Posterior cingulate gyrus (tissue), 11 donors: ENCODE results near the gene BHLHA9.

Source experiments
- DNase-seq, 10 donors: peaks; one replicate each; pipeline versions ENCODE4 v3.0.0 to v3.0.0-alpha.2; 2020 to 2021; ENCODE audit warnings: mixed read lengths in 3 of 10
- intact Hi-C: fragments of 100-400 bp; cut with DNase I; formaldehyde crosslinking; loops from one replicate; pipeline ENCODE4 v1.15.1; 2023

The BHLHA9 gene

DNA sequence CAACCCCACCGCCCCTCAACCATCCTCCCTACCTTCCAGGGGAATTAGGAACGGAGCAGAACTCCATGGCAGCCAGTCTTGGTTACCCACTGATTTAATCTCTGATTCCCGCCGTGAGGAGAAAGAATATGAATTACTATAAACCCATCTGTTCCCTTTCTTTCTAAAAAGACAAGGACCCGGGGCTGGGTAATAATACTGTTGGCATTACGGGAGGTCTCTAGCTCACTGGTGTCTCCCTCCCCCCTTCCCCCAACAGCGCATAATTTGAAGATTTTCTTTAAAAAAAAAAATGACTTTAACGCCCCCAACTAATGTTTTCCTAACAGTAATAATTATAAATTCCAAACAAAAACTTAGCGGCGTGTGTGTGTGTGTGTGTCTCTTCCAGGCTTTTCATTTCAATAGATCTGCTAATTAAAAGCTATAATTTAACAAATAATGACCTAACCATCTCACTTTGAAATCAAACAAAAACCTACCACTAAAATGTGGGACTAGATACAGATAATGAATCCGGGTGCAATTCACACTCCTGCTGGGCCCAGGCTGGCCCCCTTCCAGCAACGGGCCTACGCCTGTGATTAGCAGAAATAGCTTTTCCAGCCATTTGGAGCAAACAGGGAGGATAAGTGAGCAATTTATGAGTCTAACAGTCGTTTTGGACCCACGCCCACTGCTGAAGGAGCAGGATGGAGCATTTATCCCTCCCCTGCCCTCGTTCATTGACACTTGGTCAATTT lies 18.2 kb upstream of the BHLHA9 start:
- intact Hi-C loops: no loop called here
- DNase-seq: no peak

DNA sequence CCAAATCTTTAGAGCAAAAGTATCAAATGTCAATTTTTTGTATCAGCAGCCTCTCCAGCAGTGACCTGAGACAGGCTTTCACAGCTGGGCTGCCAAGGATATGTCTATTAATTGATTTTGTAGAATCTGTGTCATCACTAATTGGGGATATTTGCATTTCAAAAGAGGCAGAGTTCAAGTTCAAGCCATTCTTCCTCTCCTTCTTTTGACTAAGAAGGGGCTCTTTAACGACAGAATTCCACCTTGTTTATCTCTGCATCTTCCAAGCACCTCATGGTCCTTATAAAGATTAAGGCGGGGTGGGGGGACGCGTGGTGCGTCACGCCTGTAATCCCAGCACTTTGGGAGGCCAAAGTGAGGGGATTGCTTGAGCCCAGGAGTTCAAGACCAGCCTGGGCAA lies 15.2 kb upstream of the BHLHA9 start:
- DNase-seq: no peak
- intact Hi-C loops: no loop called here

GRCh38 chr17:1256699-1257098 lies 13.5 kb upstream of the BHLHA9 start:
- intact Hi-C loops: no loop called here
- no peak for DNase-seq

DNA sequence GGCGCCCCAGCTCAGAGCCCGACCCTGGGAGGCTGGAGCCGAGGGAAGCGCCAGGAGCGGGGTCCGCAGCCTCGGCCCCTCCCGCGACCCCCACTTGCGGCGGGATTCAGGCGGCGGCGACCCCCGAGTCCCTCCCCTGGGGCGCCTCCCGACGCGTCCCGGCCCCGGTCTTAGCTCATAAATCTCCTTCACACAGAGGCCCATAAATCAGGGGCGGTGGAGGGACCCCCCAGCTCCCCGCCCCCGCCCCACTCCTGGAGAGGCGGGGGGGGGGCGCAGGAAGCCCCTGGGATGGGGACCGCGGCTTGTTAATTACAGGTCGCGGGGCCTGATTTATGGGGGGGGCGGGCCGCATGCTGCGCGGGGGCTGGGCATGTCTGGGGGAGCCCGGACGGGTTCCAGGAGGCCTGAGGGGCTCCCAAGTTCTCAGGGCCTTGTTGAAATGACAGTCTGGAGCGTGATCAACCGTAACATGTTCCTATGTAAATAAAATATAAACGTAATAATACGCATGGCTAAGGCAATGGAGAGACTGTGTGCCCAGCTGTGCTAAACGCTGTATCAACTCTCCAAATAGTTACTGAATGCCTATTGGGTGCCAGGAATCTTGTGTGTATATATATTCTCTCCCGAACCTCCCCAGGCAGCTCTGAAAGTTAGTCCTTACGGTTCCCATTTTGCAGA lies 10.0 kb upstream of the BHLHA9 start:
- DNase-seq: no peak
- intact Hi-C loops: loop anchor here (10.0 kb wide), 1 partner anchor 255 kb away; the partner anchor contains the start of gene INPP5K

DNA sequence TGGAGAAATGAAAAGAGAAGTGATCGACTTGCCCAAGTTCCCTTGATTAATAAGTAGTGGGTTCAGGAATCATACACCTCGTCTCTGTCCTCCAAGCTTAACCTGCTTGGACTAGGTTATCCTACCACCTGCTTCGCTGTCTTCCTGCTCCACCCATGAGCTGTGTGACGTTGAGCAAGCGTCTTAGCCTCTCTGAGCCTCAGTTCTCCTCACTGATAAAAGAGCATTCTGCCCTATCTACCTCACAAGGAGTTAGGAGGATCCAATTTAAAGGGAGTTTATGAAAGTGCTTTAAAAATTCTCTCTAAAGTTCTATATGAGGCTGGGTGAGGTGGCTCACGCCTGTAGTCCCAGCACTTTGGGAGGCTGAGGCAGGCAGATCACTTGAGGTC lies 9.5 kb upstream of the BHLHA9 start:
- intact Hi-C loops: loop anchor here (10.0 kb wide), 1 partner anchor 254 kb away; the partner anchor contains the start of gene INPP5K
- no peak for DNase-seq

DNA sequence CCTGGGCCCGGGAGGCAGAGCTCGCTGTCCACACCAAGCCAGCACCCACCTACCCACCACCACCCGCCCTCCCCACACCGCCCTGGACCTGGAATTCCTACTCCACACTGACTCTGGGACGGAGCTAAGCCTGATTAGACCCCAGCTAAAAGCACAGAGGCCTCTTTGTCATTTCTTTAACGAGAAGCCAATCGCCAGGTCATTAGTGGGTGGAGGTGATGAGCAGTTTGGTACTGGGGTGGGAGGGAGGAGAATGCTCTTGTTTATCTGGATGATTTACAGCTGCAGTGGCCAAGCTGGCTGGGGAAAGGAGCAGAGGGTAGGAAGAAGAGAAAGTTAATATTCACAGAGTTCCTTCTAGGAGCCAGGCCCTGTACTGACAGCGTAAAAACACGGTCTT lies 6.0 kb upstream of the BHLHA9 start:
- DNase-seq: no peak
- intact Hi-C loops: loop anchor here (10.0 kb wide), 1 partner anchor 251 kb away; the partner anchor contains the start of gene INPP5K

- no peak for DNase-seq
- intact Hi-C loops: loop anchor here (10.0 kb wide), 1 partner anchor 247 kb away; the partner anchor contains the start of gene INPP5K
Observed at GRCh38 chr17:1267471-1267943, 2.7 kb upstream of the BHLHA9 start.

- no peak for DNase-seq
Observed at GRCh38 chr17:1271030-1271423, 783 bp downstream of the BHLHA9 start.

DNA sequence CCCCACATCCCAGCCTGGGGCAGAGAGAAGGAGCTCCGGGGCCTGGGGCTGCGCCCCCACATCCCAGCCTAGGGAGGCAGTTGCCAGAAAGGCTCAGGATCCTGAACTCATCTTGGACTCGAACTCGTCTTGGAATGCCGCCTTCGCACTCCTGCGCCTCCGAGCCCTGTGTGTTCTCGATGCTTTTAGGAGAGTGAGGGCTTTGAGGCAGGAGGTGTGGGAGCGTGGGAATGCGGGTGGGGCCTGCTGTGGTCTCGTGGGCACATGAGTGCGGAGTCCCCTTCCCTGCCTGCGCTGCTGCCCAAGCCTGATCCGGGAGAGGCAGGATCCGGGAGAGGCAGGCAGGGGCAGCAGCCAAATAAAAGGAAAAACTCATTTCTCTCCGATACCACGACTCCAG lies 1.2 kb downstream of the BHLHA9 start:
- intact Hi-C loops: no loop called here
- peak in 2 of 10 donors; percentile 16 to 17 for DNase-seq

More at GRCh38 chr17:1271030-1271423, 783 bp downstream of the BHLHA9 start:
- intact Hi-C loops: no loop called here

DNA sequence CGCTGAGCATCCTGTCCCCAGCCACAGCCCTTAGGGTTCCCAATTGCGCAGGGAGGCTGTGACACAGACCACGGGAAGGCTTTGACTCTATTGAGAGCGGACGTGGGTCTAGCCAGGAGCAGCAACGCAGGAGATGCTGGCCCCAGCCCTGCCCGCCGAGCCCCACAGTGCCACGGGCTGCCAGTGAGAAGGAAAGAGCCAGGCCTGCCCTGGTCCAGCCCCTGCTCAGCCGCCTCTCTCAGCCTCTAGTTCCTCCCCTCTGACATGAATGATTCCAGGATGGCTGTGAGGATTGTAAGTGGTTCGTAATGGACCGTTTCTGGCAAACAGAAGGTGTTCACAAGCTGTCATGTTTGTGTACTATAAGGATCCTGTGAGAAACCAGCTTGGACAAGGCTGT lies 2.5 kb downstream of the BHLHA9 start:
- intact Hi-C loops: no loop called here

DNA sequence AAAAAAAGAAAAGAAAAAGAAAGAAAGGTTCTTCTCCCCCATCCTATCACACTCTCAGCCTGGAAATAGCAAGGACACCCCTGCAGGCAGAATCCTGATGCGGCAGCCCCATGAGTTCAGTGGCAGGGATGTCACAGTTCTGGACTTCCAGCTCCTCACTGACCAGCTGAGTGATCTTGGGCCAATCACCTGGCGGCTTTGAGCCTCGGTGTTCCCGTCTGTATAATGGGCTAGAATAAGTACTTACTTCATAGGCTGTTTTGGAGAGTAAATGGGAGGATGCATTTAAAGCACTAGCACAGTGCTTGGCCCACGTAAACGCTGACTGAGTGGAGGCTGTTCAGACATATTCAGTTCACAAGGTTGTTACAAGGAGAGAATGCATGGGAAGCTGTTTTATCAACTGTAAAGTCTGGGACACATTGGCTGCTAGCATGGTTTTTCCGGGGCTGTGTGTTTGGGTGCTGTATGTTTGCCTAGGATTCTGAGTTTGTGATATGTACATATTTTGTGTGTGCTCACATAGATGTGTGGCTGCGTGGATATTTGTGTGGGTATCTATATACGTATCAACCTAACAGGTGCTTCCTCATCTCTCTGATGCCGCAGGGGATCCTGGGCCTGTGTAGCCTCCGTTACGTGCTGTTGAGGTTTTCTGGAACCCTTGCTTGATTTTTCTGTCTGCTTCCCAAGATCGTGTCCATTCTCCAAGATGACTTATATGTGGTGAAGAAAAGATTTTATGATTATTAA lies 3.4 kb downstream of the BHLHA9 start:
- intact Hi-C loops: no loop called here
- DNase-seq: no peak

More for the DNA sequence above, 2.5 kb downstream of the BHLHA9 start:
- no peak for DNase-seq

DNA sequence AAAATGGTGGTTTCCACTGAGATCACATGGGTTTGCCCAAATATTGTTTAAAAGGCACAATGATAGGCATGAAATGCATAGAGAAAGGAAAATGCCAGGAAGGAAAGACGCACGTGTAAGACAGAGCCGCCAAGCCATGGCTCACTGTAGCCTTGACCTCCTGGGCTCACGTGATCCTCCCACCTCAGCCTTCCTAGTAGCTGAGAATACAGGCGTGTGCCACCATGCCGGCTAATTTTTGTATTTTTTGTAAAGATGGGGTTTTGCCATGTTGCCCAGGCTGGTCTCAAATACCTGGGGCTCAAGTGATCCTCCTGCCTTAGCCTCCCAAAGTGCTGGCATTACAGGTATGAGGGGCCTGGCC lies 4.0 kb downstream of the BHLHA9 start:
- intact Hi-C loops: no loop called here
- DNase-seq: no peak

GRCh38 chr17:1275205-1275961 lies 5.1 kb downstream of the BHLHA9 start:
- intact Hi-C loops: no loop called here
- no peak for DNase-seq

DNA sequence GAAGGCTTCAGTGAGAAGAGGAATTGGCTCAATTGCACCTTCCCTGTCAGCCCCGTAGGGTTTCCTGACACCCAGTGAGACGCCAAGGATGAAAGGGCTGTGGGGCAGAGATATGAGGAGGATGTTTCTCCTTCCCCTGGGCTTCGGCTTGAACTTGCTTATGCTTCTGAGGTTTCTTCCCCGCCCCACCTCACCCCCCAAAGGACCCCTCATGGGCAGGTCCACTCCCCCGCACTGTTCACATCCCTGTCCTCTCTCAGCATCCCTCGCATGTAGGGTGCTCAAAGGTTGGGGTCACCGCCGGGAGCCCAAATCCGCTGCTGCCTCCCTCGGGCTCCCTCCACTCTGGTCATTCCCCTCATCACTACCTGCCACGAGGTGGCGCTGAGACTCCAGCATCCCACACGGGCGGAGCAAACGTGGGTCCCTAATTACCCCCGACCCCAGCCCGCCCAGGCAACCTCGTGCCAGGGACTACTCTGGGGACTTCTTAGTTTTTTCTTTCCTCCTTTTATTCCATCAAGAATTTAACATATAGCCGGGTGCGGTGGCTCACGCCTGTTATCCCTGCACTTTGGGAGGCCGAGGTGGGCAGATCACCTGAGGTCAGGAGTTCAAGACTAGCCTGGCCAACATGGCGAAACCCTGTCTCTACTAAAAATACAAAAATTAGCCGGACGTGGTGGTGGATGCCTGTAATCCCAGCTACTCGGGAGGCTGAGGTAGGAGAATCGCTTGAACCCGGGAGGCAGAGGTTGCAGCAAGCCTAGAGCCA lies 5.9 kb downstream of the BHLHA9 start:
- intact Hi-C loops: loop anchor here (2.0 kb wide), 1 partner anchor 57 kb away; no protein-coding TSS in a partner anchor
- peak in 8 of 10 donors; percentile 48 to 91 (median 66) for DNase-seq

- peak in 1 of 10 donors; percentile 86 for DNase-seq
- intact Hi-C loops: no loop called here
Observed at GRCh38 chr17:1280652-1281051, 10.4 kb downstream of the BHLHA9 start.

- intact Hi-C loops: no loop called here
- no peak for DNase-seq
Observed at GRCh38 chr17:1286379-1287106, 16.3 kb downstream of the BHLHA9 start.

DNA sequence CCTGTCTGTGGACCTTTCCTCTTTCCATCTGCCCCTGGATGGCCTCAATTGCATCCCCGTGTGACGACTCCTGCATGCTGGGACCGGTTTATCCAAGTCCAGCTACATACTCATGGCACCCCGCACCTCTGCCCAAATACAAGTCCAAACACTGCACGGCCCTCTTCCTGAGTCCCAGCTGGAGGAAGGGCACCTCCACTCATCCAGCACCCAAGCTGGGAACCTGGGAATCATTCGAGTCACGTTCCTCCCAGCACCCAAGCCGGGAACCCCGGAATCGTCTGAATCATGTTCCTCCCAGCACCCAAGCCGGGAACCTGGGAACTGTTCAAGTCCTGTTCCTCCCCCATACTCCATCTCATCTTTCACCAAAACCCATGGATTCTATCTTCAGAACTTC lies 19.5 kb downstream of the BHLHA9 start:
- DNase-seq: no peak
- intact Hi-C loops: no loop called here

- intact Hi-C loops: no loop called here
Observed at GRCh38 chr17:1290676-1291075, 20.4 kb downstream of the BHLHA9 start.

More at GRCh38 chr17:1290676-1291075, 20.4 kb downstream of the BHLHA9 start:
- DNase-seq: no peak
